ENCODE measurements around the gene FBXO2. TPM values are rescaled to one million over a fixed set of nuclear protein-coding genes. Genes with fewer than 3 reads are reported as not detected.

The FBXO2 gene
- 81.1 TPM for total RNA-seq (2021; ENCODE audit: unreplicated experiment)
- polyA plus RNA-seq (2012): 111 and 154 TPM in 2 replicates
- Bru-seq, nascent RNA: percentile 59 among the genes with signal in this experiment
- BruChase-seq, experiment 1, labeled RNA remaining after a 6-hour chase: percentile 67 among the genes with signal in this experiment
- BruChase-seq, experiment 2, labeled RNA remaining after a 2-hour chase: percentile 68 among the genes with signal in this experiment
- long read RNA-seq, transcript FBXO2-201 (6 exons, 1,560 nt): major isoform, 127 of 269 reads
- long read RNA-seq, partial matches to known transcripts: 131 of 269 reads
- long read RNA-seq, other reads (novel, unspliced or antisense): 11 of 269 reads

- ATAC-seq (peak; percentile 75), DNase-seq (ENCODE audit: low read depth, low spot score) (peak; percentile 26)
- peaks cover 10 to 16% of the 10 kb centered on the region in 2 experiments for H3K36me3 ChIP-seq (ENCODE audit: control insufficient read depth in 1 of 2, insufficient read depth in 2 of 2, low read length in 2 of 2)
- H3K9me3 ChIP-seq (ENCODE audit: control insufficient read depth in 1 of 2, insufficient read depth in 1 of 2, low read depth in 1 of 2, low read length in 2 of 2): no peaks in the 10 kb centered on the region
- no peaks in the 10 kb centered on the region for H4K20me1 ChIP-seq (ENCODE audit: insufficient read depth)
- intact Hi-C loops (cut with micrococcal nuclease): no loop called here
- H3K4me1 ChIP-seq (ENCODE audit: control insufficient read depth in 1 of 2, insufficient read depth in 2 of 2, low read length in 2 of 2): peaks cover 28 to 53% of the 10 kb centered on the region in 2 experiments; a peak in 3 of 4 replicates
- no TSS peak for BruUV-seq (replicated peaks)
- ChIA-PET CTCF (interaction anchor here (1.5 to 3.3 kb wide), 3 partner anchors 8 to 68 kb away, joined by 4 to 23 read pairs (median 5); partner anchors contain the start of gene FBXO6), RAD21 (ENCODE audit: low non-redundant PET in 1 of 2, low total read pairs in 2 of 2, uncharacterized antibody in 2 of 2, unreplicated experiment in 2 of 2) (no interaction called here), POLR2A (interaction anchor here (0.7 to 2.3 kb wide), 3 partner anchors 10 to 370 kb away, joined by 3 to 11 read pairs (median 5); partner anchors contain the start of gene FBXO6)
- no peaks in the 10 kb centered on the region for H3K9me2 ChIP-seq (ENCODE audit: insufficient read depth)
- peaks cover 16% of the 10 kb centered on the region; the same call in 1 of the 2 replicates for H3K79me2 ChIP-seq (ENCODE audit: insufficient read depth, low read length)
- peak within 1 kb of the TSS; percentile 87 for H3K27ac ChIP-seq (ENCODE audit: low read depth, low read length)
- peak within 1 kb of the TSS; percentile 63 to 80 for H3K4me3 ChIP-seq (replicated peaks in 1 of 2; ENCODE audit: low read depth in 1 of 2, low read length in 2 of 2)
- peak within 1 kb of the TSS; percentile 98 for H3K4me2 ChIP-seq (ENCODE audit: low read length)
- no peaks in the 10 kb centered on the region for H3K27me3 ChIP-seq (ENCODE audit: insufficient read depth, low read length)
- peak within 1 kb of the TSS; percentile 72 for H3K9ac ChIP-seq (ENCODE audit: low read length)
- TF ChIP-seq EGR1 (IDR thresholded peaks at IDR 0.05; ENCODE audit: low read depth) (no peak), POLR2AphosphoS5 (IDR thresholded peaks at IDR 0.05; ENCODE audit: low read depth, low read length) (peak; percentile 81), SRF (IDR thresholded peaks at IDR 0.05; ENCODE audit: low read depth) (no peak)
- H2AFZ ChIP-seq (ENCODE audit: low read depth, low read length, poor library complexity, severe bottlenecking): no peak within 1 kb of the TSS
These were observed at the start of gene FBXO2, which contains the start of gene FBXO44 for GRCh38 chr1:11654137-11654938. Gene FBXO2 (minus strand): TSS chr1:11654429. CDS start chr1:11654340, 89 bp downstream. Gene FBXO44 (plus strand): TSS chr1:11654877. CDS start chr1:11655836, 959 bp downstream.

GRCh38 chr1:11703357-11704193, 49.3 kb upstream of the FBXO2 start:
- Histone ChIP-seq H3K9ac (ENCODE audit: low read length) (no peak overlapping the region), H3K4me1 (ENCODE audit: control insufficient read depth in 1 of 2, insufficient read depth in 2 of 2, low read length in 2 of 2) (peaks cover 14 to 16% of the 10 kb centered on the region in 2 experiments), H3K4me2 (ENCODE audit: low read length) (no peak overlapping the region), H3K9me3 (ENCODE audit: control insufficient read depth in 1 of 2, insufficient read depth in 1 of 2, low read depth in 1 of 2, low read length in 2 of 2) (no peaks in the 10 kb centered on the region), H3K4me3 (replicated peaks in 1 of 2; ENCODE audit: low read depth in 1 of 2, low read length in 2 of 2) (no peak overlapping the region), H3K36me3 (ENCODE audit: control insufficient read depth in 1 of 2, insufficient read depth in 2 of 2, low read length in 2 of 2) (no peaks in the 10 kb centered on the region), H3K9me2 (ENCODE audit: insufficient read depth) (no peaks in the 10 kb centered on the region), H4K20me1 (ENCODE audit: insufficient read depth) (no peaks in the 10 kb centered on the region), H3K27ac (ENCODE audit: low read depth, low read length) (no peak overlapping the region), H2AFZ (ENCODE audit: low read depth, low read length, poor library complexity, severe bottlenecking) (no peak overlapping the region), H3K79me2 (ENCODE audit: insufficient read depth, low read length) (no peaks in the 10 kb centered on the region), H3K27me3 (ENCODE audit: insufficient read depth, low read length) (no peaks in the 10 kb centered on the region)
- intact Hi-C loops (cut with micrococcal nuclease): no loop called here
- no TSS peak for BruUV-seq (replicated peaks)
- CTCF ChIA-PET: no interaction called here
- POLR2A ChIA-PET: no interaction called here
- no peak for DNase-seq (ENCODE audit: low read depth, low spot score)
- RAD21 ChIA-PET (ENCODE audit: low non-redundant PET in 1 of 2, low total read pairs in 2 of 2, uncharacterized antibody in 2 of 2, unreplicated experiment in 2 of 2): no interaction called here
- TF ChIP-seq ATF3 (IDR thresholded peaks at IDR 0.05): no peak
- TF ChIP-seq SIN3A (IDR thresholded peaks at IDR 0.05; ENCODE audit: low read depth): no peak
- no peak for TF ChIP-seq POLR2A (IDR thresholded peaks at IDR 0.05; ENCODE audit: borderline replicate concordance, extremely low read depth, insufficient read depth, insufficient read length)
- no peak for TF ChIP-seq YY1 (IDR thresholded peaks at IDR 0.05; ENCODE audit: extremely low read depth, insufficient replicate concordance, low read depth, low read length)
- TF ChIP-seq EZH2 (IDR thresholded peaks at IDR 0.05): no peak
- TF ChIP-seq ZFX (IDR thresholded peaks at IDR 0.05): no peak
- ATAC-seq: no peak
